OCI-LY7 (cell line): ENCODE measurements around the gene SEMA5A. TPM values are rescaled to one million over a fixed set of nuclear protein-coding genes. Genes with fewer than 3 reads are reported as not detected.

Experiments
- Bru-seq: library from RNA; stranded (reverse); fragments of 400-500 nt; gene quantifications from one replicate; lab custom pipeline; 2021; lab: Mats Ljungman, UMichigan
- BruChase-seq, 2 experiments: library from RNA; stranded (reverse); fragments of 400-500 nt; gene quantifications; one replicate each; lab custom pipeline; 2021; lab: Mats Ljungman, UMichigan
- BruUV-seq: library from RNA; stranded (reverse); fragments of 400-500 nt; replicated peaks from 2 replicates; lab custom pipeline; 2021; lab: Mats Ljungman, UMichigan
- CTCF ChIA-PET: fragments of 300-600 bp; sonication (Branson Sonifier 250); formaldehyde crosslinking; loops from one replicate; lab custom pipeline; 2022; ENCODE audit warnings: antibody characterized with exemption; ENCODE audit not compliant: unreplicated experiment; lab: Charles Lee
- POLR2A ChIA-PET: fragments of 300-600 bp; sonication (Branson Sonifier 250); formaldehyde crosslinking; loops from one replicate; lab custom pipeline; 2022; ENCODE audit warnings: antibody characterized with exemption; lab: Charles Lee
- DNase-seq: peaks from one replicate; pipeline ENCODE4 v3.0.0-alpha.2; 2015; ENCODE audit warnings: low spot score
- H2AFZ ChIP-seq: fragments of 200-600 bp; sonication (generic), shearing (Covaris generic); 2 replicates; pipeline ENCODE4 v1.6.1; 2014; ENCODE audit warnings: mild to moderate bottlenecking, antibody characterized with exemption, low read length, moderate library complexity
- H3K27ac ChIP-seq: fragments of 200-600 bp; sonication (generic); 2 replicates; pipeline ENCODE4 v1.5.1; 2014; ENCODE audit warnings: mixed run types, low read depth, mild to moderate bottlenecking, moderate library complexity, low read length, inconsistent platforms; ENCODE audit not compliant: poor library complexity, severe bottlenecking
- H3K36me3 ChIP-seq: fragments of 200-600 bp; sonication (generic); 2 replicates; pipeline ENCODE4 v1.6.1; 2014; ENCODE audit warnings: mild to moderate bottlenecking, antibody characterized with exemption, low read length, moderate library complexity, mixed read lengths; ENCODE audit not compliant: insufficient read depth
- H3K4me1 ChIP-seq: fragments of 200-600 bp; sonication (generic); 2 replicates; pipeline ENCODE4 v1.5.1; 2014; ENCODE audit warnings: mild to moderate bottlenecking, low read length; ENCODE audit not compliant: insufficient read depth, poor library complexity, severe bottlenecking
- H3K4me2 ChIP-seq: fragments of 200-600 bp; sonication (generic); 2 replicates; pipeline ENCODE4 v1.6.1; 2014; ENCODE audit warnings: mild to moderate bottlenecking, low read length
- H3K4me3 ChIP-seq: fragments of 200-600 bp; sonication (generic); 2 replicates; pipeline ENCODE4 v1.5.1; 2014; ENCODE audit warnings: mild to moderate bottlenecking, low read depth, low read length; ENCODE audit not compliant: poor library complexity, severe bottlenecking
- H3K79me2 ChIP-seq: fragments of 200-600 bp; sonication (generic); 2 replicates; pipeline ENCODE4 v1.6.1; 2016; ENCODE audit warnings: low read depth, mild to moderate bottlenecking, low read length, moderate library complexity, mixed read lengths; ENCODE audit not compliant: insufficient read depth
- H3K9me2 ChIP-seq: fragments of 200-600 bp; sonication (generic); 2 replicates; pipeline ENCODE4 v1.6.1; 2016; ENCODE audit warnings: mild to moderate bottlenecking, low read length, mixed read lengths; ENCODE audit not compliant: insufficient read depth
- H3K9me3 ChIP-seq: fragments of 200-600 bp; sonication (generic); 2 replicates; pipeline ENCODE4 v1.6.1; 2014; ENCODE audit warnings: mild to moderate bottlenecking, mixed run types, low read length, mixed read lengths
- H4K20me1 ChIP-seq: fragments of 200-600 bp; sonication (generic); 2 replicates; pipeline ENCODE4 v1.6.1; 2014; ENCODE audit warnings: mild to moderate bottlenecking, antibody characterized with exemption, low read length, moderate library complexity, mixed read lengths; ENCODE audit not compliant: insufficient read depth
- CTCF ChIP-seq: fragments of 200-600 bp; sonication (generic); conservative IDR thresholded peaks from 2 replicates; pipeline ENCODE4 v1.5.1; 2014; ENCODE audit warnings: mild to moderate bottlenecking, antibody characterized with exemption, low read length, moderate library complexity, mixed read lengths
- EZH2phosphoT487 ChIP-seq: fragments of 200-600 bp; sonication (generic); IDR thresholded peaks from 2 replicates; pipeline ENCODE4 v1.6.1; 2018; ENCODE audit warnings: low read depth, borderline replicate concordance, mild to moderate bottlenecking, mixed run types, antibody characterized with exemption, low read length, moderate library complexity, mixed read lengths
- intact Hi-C: fragments of 100-400 bp; cut with micrococcal nuclease; formaldehyde crosslinking; loops from one replicate; pipeline ENCODE4 v1.10.0; 2022; ENCODE audit not compliant: unreplicated experiment
- long read RNA-seq: library from polyadenylated mRNA; stranded (forward); transcript quantifications from one replicate; pipeline ENCODE4 v2.0.0, GENCODE V29; 2022
- total RNA-seq, 2 experiments: library from RNA; depleted of rRNA in 1 of 2; stranded (reverse); fragments of >200 nt in 1 of 2; shearing (Covaris generic) in 1 of 2; gene quantifications; 2 replicates each; pipeline ENCODE4 v1.2.3, GENCODE V29; 2014 to 2022

SEMA5A gene, protein sequence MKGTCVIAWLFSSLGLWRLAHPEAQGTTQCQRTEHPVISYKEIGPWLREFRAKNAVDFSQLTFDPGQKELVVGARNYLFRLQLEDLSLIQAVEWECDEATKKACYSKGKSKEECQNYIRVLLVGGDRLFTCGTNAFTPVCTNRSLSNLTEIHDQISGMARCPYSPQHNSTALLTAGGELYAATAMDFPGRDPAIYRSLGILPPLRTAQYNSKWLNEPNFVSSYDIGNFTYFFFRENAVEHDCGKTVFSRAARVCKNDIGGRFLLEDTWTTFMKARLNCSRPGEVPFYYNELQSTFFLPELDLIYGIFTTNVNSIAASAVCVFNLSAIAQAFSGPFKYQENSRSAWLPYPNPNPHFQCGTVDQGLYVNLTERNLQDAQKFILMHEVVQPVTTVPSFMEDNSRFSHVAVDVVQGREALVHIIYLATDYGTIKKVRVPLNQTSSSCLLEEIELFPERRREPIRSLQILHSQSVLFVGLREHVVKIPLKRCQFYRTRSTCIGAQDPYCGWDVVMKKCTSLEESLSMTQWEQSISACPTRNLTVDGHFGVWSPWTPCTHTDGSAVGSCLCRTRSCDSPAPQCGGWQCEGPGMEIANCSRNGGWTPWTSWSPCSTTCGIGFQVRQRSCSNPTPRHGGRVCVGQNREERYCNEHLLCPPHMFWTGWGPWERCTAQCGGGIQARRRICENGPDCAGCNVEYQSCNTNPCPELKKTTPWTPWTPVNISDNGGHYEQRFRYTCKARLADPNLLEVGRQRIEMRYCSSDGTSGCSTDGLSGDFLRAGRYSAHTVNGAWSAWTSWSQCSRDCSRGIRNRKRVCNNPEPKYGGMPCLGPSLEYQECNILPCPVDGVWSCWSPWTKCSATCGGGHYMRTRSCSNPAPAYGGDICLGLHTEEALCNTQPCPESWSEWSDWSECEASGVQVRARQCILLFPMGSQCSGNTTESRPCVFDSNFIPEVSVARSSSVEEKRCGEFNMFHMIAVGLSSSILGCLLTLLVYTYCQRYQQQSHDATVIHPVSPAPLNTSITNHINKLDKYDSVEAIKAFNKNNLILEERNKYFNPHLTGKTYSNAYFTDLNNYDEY
- total RNA-seq (2014; rRNA removed; shearing (Covaris generic)) (not detected in 2 replicates), total RNA-seq (2022) (not detected in 2 replicates), Bru-seq, nascent RNA (percentile 1 among the genes with signal in this experiment), BruChase-seq, experiment 1, labeled RNA remaining after a 6-hour chase (percentile 1 among the genes with signal in this experiment), BruChase-seq, experiment 2, labeled RNA remaining after a 2-hour chase (percentile 1 among the genes with signal in this experiment)
- long read RNA-seq: 0 reads

- Histone ChIP-seq H3K9me2 (no peaks in the 10 kb centered on the region), H3K36me3 (no peaks in the 10 kb centered on the region), H3K9me3 (no peaks in the 10 kb centered on the region), H4K20me1 (no peaks in the 10 kb centered on the region), H3K4me3 (no peak within 1 kb of the TSS), H2AFZ (no peak within 1 kb of the TSS), H3K27ac (no peak within 1 kb of the TSS), H3K4me1 (no peaks in the 10 kb centered on the region), H3K79me2 (no peaks in the 10 kb centered on the region), H3K4me2 (no peak within 1 kb of the TSS)
- no TSS peak for BruUV-seq
- ChIA-PET POLR2A (no interaction called here), CTCF (no interaction called here)
- no peak for DNase-seq
- intact Hi-C loops: no loop called here
- TF ChIP-seq CTCF (no peak), EZH2phosphoT487 (no peak)
These were observed at the start of gene SEMA5A for GRCh38 chr5:9545992-9546851. SEMA5A (minus strand) TSS chr5:9546075; CDS start chr5:9379946, 166,129 bp downstream.

DNA sequence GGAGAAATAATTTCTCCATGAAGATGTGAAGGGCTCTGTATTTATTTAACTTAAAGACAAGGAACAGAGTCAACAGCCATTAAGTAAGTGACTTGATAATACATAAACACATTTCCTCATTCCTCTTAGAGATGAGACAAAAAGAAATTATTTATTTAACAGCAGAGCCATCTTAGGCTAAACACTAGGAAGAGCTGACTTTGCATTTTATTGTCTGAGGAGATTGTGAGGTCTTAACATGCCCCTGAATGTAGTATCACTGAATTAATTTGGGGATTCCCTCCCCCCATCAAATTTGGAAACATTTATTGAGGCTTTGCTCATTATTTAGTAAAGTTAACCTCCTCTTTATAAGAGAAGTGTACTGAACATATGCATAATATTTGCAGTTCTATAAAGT lies 49.0 kb upstream of the SEMA5A start:
- Histone ChIP-seq H3K36me3 (no peaks in the 10 kb centered on the region), H4K20me1 (no peaks in the 10 kb centered on the region), H3K9me2 (no peaks in the 10 kb centered on the region), H3K4me3 (no peak overlapping the region), H3K9me3 (no peaks in the 10 kb centered on the region), H3K4me1 (no peaks in the 10 kb centered on the region), H3K79me2 (no peaks in the 10 kb centered on the region), H2AFZ (no peak overlapping the region), H3K4me2 (no peak overlapping the region), H3K27ac (no peak overlapping the region)
- intact Hi-C loops: no loop called here
- no TSS peak for BruUV-seq
- DNase-seq: no peak
- CTCF ChIA-PET: no interaction called here
- POLR2A ChIA-PET: no interaction called here
- TF ChIP-seq CTCF (no peak), EZH2phosphoT487 (no peak)
